ENCODE data around the gene ANKK1.

ANKK1 gene

DNA sequence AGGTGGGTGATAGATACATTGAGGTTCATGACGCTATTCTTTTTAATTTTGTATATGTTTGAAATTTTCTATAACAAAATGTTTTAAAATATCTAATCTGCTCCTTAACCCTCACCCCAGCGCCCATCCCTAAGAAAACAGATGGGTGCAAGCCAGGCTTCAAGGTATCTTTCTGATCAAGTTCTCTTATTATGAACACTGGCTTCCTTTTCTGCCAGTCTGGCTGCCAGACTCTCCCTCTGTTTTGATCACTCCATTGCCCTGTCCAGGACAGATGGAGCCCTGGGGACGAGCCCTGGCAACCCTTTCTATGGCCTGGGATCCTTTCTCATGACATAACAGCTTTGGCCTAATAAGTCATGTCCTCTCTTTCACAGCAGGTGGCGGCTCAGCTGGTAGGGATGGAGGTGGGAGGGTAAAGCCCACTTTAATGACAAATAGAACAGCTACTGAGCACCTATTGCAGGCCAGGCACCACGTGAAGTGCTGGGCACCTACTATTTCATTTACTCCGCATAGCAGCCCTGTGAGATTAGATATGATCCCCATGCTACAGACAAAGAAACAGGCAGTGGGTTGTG lies 49.2 kb downstream of the ANKK1 start:
- Histone ChIP-seq H3K9me3 (ENCODE audit: control insufficient read depth, insufficient read depth, low read depth, low read length) (no peaks in the 10 kb centered on the region), H3K4me1 (ENCODE audit: control insufficient read depth, insufficient read depth, low read length) (peaks cover 10% of the 10 kb centered on the region), H3K27me3 (ENCODE audit: control insufficient read depth, insufficient read depth, low read length) (no peaks in the 10 kb centered on the region), H3K27ac (ENCODE audit: low read depth, low read length) (no peak overlapping the region), H3K4me3 (ENCODE audit: low read depth, low read length) (no peak overlapping the region), H3K36me3 (ENCODE audit: control insufficient read depth, insufficient read depth, low read length) (no peaks in the 10 kb centered on the region), H3K9ac (ENCODE audit: low read length) (no peak overlapping the region)

GRCh38 chr11:113440816-113441215 lies 53.2 kb downstream of the ANKK1 start:
- Histone ChIP-seq H3K9me3 (ENCODE audit: control insufficient read depth, insufficient read depth, low read depth, low read length) (no peaks in the 10 kb centered on the region), H3K36me3 (ENCODE audit: control insufficient read depth, insufficient read depth, low read length) (no peaks in the 10 kb centered on the region), H3K4me1 (ENCODE audit: control insufficient read depth, insufficient read depth, low read length) (no peaks in the 10 kb centered on the region), H3K4me3 (ENCODE audit: low read depth, low read length) (no peak overlapping the region), H3K9ac (ENCODE audit: low read length) (no peak overlapping the region), H3K27ac (ENCODE audit: low read depth, low read length) (no peak overlapping the region), H3K27me3 (ENCODE audit: control insufficient read depth, insufficient read depth, low read length) (no peaks in the 10 kb centered on the region)

- Histone ChIP-seq H3K4me1 (ENCODE audit: control insufficient read depth, insufficient read depth, low read length) (peaks cover 2% of the 10 kb centered on the region; the same call in 1 of the 2 replicates), H3K9me3 (ENCODE audit: control insufficient read depth, insufficient read depth, low read depth, low read length) (no peaks in the 10 kb centered on the region), H3K36me3 (ENCODE audit: control insufficient read depth, insufficient read depth, low read length) (no peaks in the 10 kb centered on the region), H3K9ac (ENCODE audit: low read length) (no peak overlapping the region), H3K4me3 (ENCODE audit: low read depth, low read length) (no peak overlapping the region), H3K27ac (ENCODE audit: low read depth, low read length) (no peak overlapping the region), H3K27me3 (ENCODE audit: control insufficient read depth, insufficient read depth, low read length) (no peaks in the 10 kb centered on the region)
These were observed 57.0 kb downstream of the ANKK1 start for GRCh38 chr11:113444502-113445123.

DNA sequence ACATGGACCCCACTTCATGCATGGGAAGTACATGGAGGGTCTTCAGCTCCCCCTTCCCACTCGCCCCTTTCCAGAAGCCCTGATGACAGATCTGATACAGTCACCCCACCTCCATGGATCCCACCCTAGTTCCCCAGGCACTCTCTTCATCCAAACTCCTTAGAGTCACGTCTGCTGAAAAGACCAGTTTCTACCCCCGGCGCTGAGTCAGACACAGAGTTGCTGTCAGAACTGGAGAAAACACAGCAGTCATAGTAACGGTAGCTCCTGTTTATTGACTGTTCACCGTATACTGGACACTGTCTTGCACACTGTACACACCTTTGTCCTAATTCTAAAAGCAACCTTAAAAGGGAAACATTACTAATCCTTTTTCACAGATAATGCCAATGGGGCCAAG lies 58.5 kb downstream of the ANKK1 start:
- H3K36me3 ChIP-seq (ENCODE audit: control insufficient read depth, insufficient read depth, low read length) = no peaks in the 10 kb centered on the region
- H3K4me1 ChIP-seq (ENCODE audit: control insufficient read depth, insufficient read depth, low read length) = peaks cover 2% of the 10 kb centered on the region; the same call in 1 of the 2 replicates
- no peaks in the 10 kb centered on the region for H3K9me3 ChIP-seq (ENCODE audit: control insufficient read depth, insufficient read depth, low read depth, low read length)
- H3K27me3 ChIP-seq (ENCODE audit: control insufficient read depth, insufficient read depth, low read length) = no peaks in the 10 kb centered on the region
- no peak overlapping the region for H3K4me3 ChIP-seq (ENCODE audit: low read depth, low read length)
- H3K27ac ChIP-seq (ENCODE audit: low read depth, low read length) = no peak overlapping the region
- H3K9ac ChIP-seq (ENCODE audit: low read length) = no peak overlapping the region

- Histone ChIP-seq H3K36me3 (ENCODE audit: control insufficient read depth, insufficient read depth, low read length) (no peaks in the 10 kb centered on the region), H3K4me3 (ENCODE audit: low read depth, low read length) (no peak overlapping the region), H3K9me3 (ENCODE audit: control insufficient read depth, insufficient read depth, low read depth, low read length) (no peaks in the 10 kb centered on the region), H3K27ac (ENCODE audit: low read depth, low read length) (no peak overlapping the region), H3K9ac (ENCODE audit: low read length) (no peak overlapping the region), H3K4me1 (ENCODE audit: control insufficient read depth, insufficient read depth, low read length) (peaks cover 2% of the 10 kb centered on the region; the same call in 1 of the 2 replicates), H3K27me3 (ENCODE audit: control insufficient read depth, insufficient read depth, low read length) (no peaks in the 10 kb centered on the region)
These were observed 59.4 kb downstream of the ANKK1 start for GRCh38 chr11:113446938-113447337.

GRCh38 chr11:113447621-113448315 lies 60.2 kb downstream of the ANKK1 start:
- H3K27me3 ChIP-seq (ENCODE audit: control insufficient read depth, insufficient read depth, low read length) = no peaks in the 10 kb centered on the region
- H3K27ac ChIP-seq (ENCODE audit: low read depth, low read length) = no peak overlapping the region
- no peaks in the 10 kb centered on the region for H3K36me3 ChIP-seq (ENCODE audit: control insufficient read depth, insufficient read depth, low read length)
- peaks cover 2% of the 10 kb centered on the region; the same call in 1 of the 2 replicates for H3K4me1 ChIP-seq (ENCODE audit: control insufficient read depth, insufficient read depth, low read length)
- H3K9me3 ChIP-seq (ENCODE audit: control insufficient read depth, insufficient read depth, low read depth, low read length) = no peaks in the 10 kb centered on the region
- H3K4me3 ChIP-seq (ENCODE audit: low read depth, low read length) = no peak overlapping the region
- H3K9ac ChIP-seq (ENCODE audit: low read length) = no peak overlapping the region

- Histone ChIP-seq H3K4me1 (ENCODE audit: control insufficient read depth, insufficient read depth, low read length) (peaks cover 2% of the 10 kb centered on the region; the same call in 1 of the 2 replicates), H3K27me3 (ENCODE audit: control insufficient read depth, insufficient read depth, low read length) (no peaks in the 10 kb centered on the region), H3K27ac (ENCODE audit: low read depth, low read length) (no peak overlapping the region)
These were observed 60.7 kb downstream of the ANKK1 start for GRCh38 chr11:113448316-113448677.

DNA sequence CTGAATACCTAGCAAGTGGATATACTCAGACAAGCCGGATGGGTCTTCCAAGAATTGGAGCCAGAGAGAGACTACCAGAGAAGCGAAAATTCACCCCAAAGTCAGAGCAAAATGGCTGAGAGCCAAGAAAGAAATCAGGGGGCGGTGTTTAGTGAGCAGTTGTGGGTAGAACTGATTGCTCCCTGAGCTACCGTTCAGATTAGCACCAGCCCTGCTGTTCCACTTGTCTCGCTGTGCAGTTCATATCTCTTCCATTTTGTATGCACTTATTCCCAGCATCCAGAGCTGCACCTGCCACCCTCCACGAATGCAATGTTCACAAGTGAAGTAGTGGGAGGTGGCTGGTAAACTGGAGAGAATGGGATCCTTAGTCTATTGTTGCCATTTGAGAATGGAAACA lies 62.2 kb downstream of the ANKK1 start:
- no peaks in the 10 kb centered on the region for H3K36me3 ChIP-seq (ENCODE audit: control insufficient read depth, insufficient read depth, low read length)
- H3K4me3 ChIP-seq (ENCODE audit: low read depth, low read length) = no peak overlapping the region
- H3K9me3 ChIP-seq (ENCODE audit: control insufficient read depth, insufficient read depth, low read depth, low read length) = no peaks in the 10 kb centered on the region
- H3K27me3 ChIP-seq (ENCODE audit: control insufficient read depth, insufficient read depth, low read length) = no peaks in the 10 kb centered on the region
- peaks cover 2% of the 10 kb centered on the region; the same call in 1 of the 2 replicates for H3K4me1 ChIP-seq (ENCODE audit: control insufficient read depth, insufficient read depth, low read length)
- no peak overlapping the region for H3K9ac ChIP-seq (ENCODE audit: low read length)
- no peak overlapping the region for H3K27ac ChIP-seq (ENCODE audit: low read depth, low read length)

More at GRCh38 chr11:113448316-113448677, 60.7 kb downstream of the ANKK1 start:
- Histone ChIP-seq H3K9me3 (ENCODE audit: control insufficient read depth, insufficient read depth, low read depth, low read length) (no peaks in the 10 kb centered on the region), H3K9ac (ENCODE audit: low read length) (no peak overlapping the region), H3K36me3 (ENCODE audit: control insufficient read depth, insufficient read depth, low read length) (no peaks in the 10 kb centered on the region), H3K4me3 (ENCODE audit: low read depth, low read length) (no peak overlapping the region)

All from HUES6 (cell line).